Spleen (tissue), 11 donors: ENCODE data around the gene ETV3. TPM values are rescaled to one million over a fixed set of nuclear protein-coding genes. Genes with fewer than 3 reads are reported as not detected.
A peak's percentile ranks its signal among the peaks of the same experiment; 100 is the strongest.

Experiments used
- DNase-seq: peaks from one replicate; pipeline ENCODE4 v3.0.0-alpha.2; 2020
- H3K27ac ChIP-seq, 8 donors: fragments of 200-600 bp; sonication (generic) in 7 of 8; 1 replicate in 4 of 8; 2 replicates in 4 of 8; pipeline versions ENCODE4 v1.5.0 to v1.8.0; 2016 to 2021; ENCODE audit warnings: inconsistent platforms in 4 of 8, mild to moderate bottlenecking in 4 of 8, moderate library complexity in 1 of 8
- H3K27me3 ChIP-seq, 7 donors: fragments of 200-600 bp; sonication (generic) in 6 of 7; replicated peaks in 1 of 7; 1 replicate in 4 of 7; 2 replicates in 3 of 7; pipeline versions ENCODE4 v1.5.0 to v1.8.0; 2016 to 2021; ENCODE audit warnings: inconsistent platforms in 3 of 7, mild to moderate bottlenecking in 1 of 7
- H3K36me3 ChIP-seq, 6 donors: fragments of 200-600 bp; sonication (generic) in 5 of 6; 1 replicate in 4 of 6; 2 replicates in 2 of 6; pipeline versions ENCODE4 v1.5.0 to v1.8.0; 2016 to 2021; ENCODE audit warnings: inconsistent platforms in 2 of 6
- H3K4me1 ChIP-seq, 6 donors: fragments of 200-600 bp; sonication (generic) in 5 of 6; 1 replicate in 3 of 6; 2 replicates in 3 of 6; pipeline versions ENCODE4 v1.5.0 to v1.8.0; 2016 to 2021; ENCODE audit warnings: inconsistent platforms in 3 of 6
- H3K4me3 ChIP-seq, 8 donors: fragments of 200-600 bp; sonication (generic) in 7 of 8; 1 replicate in 4 of 8; 2 replicates in 4 of 8; pipeline versions ENCODE4 v1.5.0 to v1.8.0; 2016 to 2021; ENCODE audit warnings: inconsistent platforms in 4 of 8, mild to moderate bottlenecking in 4 of 8, moderate library complexity in 2 of 8
- H3K9me3 ChIP-seq, 8 donors: fragments of 200-600 bp; sonication (generic) in 7 of 8; 1 replicate in 4 of 8; 2 replicates in 4 of 8; pipeline versions ENCODE4 v1.5.0 to v1.8.0; 2016 to 2021; ENCODE audit warnings: inconsistent platforms in 4 of 8
- CTCF ChIP-seq, 11 experiments: fragments of 200-600 bp in 7 of 11; fragments of 450-650 bp in 4 of 11; sonication (generic) in 4 of 11; IDR thresholded peaks in 8 of 11; conservative IDR thresholded peaks in 3 of 11; 1 replicate in 7 of 11; 2 replicates in 4 of 11; pipeline versions ENCODE4 v1.4.0 to v1.8.0; 2016 to 2021; ENCODE audit warnings: antibody characterized with exemption in 11 of 11, inconsistent platforms in 4 of 11, mild to moderate bottlenecking in 1 of 11
- POLR2A ChIP-seq, 3 donors: fragments of 450-650 bp; IDR thresholded peaks; one replicate each; pipeline ENCODE4 v1.5.1; 2017; ENCODE audit warnings: antibody characterized with exemption in 3 of 3, mild to moderate bottlenecking in 1 of 3
- POLR2AphosphoS5 ChIP-seq, 3 donors: sonication (generic); formaldehyde crosslinking; IDR thresholded peaks; one replicate each; pipeline ENCODE4 v1.5.1; 2017; ENCODE audit warnings: antibody characterized with exemption in 3 of 3
- WGBS, 5 donors: extraction: QIAGEN DNeasy Blood & Tissue Kit in 3 of 5; methylation state at CpG; one replicate each; pipeline versions ENCODE4 v1.1.5 to v1.1.7; 2013 to 2018; 5-methylcytosine and 5-hydroxymethylcytosine counted together
- intact Hi-C: fragments of 100-400 bp; cut with DNase I; formaldehyde crosslinking; loops from one replicate; pipeline ENCODE4 v1.15.0; 2023; ENCODE audit warnings: low total_unique reads
- polyA plus RNA-seq, 3 donors: library from polyadenylated mRNA; stranded (reverse); fragments of 200-250 nt; gene quantifications; one replicate each; pipeline ENCODE4 v1.2.1, GENCODE V29; 2013
- total RNA-seq, 7 donors: library from RNA; depleted of rRNA in 3 of 7; stranded (reverse); fragments of >200 nt in 3 of 7; fragmentation: NEBNext Ultra II Directional in 4 of 7; extraction: Animal tissue kit (Norgen Biotek cat#: 25700) in 4 of 7; gene quantifications; one replicate each; pipeline versions ENCODE4 v1.1.0 to v1.2.1, GENCODE V29; 2016 to 2021
- donor health status: healthy with polysubstance abuse.
- donor health status: DM: no; HTN: no; CAD: no; lungs with moderate emphysema.
- donor health status: DM: no; HTN: no; CAD: no.
- donor health status: Bipolar disorder and iron deficiency.
- donor health status: healthy.
- donor health status: DM: no; HTN: no; CAD: no.
- donor health status: DM: yes; HTN: yes; CAD: no.

The ETV3 gene
- total and polyA plus RNA-seq, 10 donors, result 4.2 to 35.9 (median 20.8) TPM

DNA sequence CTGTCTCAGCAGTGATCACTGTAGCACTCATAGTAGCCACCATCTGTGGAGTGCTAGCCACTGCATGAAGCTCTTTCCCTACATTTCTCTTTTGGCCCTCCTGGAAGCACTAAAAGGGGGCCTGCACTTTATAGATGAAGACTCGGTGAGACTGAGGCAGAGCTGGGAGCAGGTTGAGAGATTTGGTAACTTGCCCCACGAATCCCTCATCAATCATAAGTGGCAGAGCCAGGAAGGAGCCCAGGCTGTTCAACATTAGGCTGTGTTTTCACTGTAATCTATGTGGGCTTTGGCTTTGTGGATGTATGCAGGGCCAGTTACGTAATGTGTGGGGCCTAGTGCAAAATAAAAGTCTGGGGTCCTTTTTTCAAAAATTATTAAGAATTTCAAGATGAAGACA lies 13.3 kb upstream of the ETV3 start:
- H3K27me3 ChIP-seq, result peaks cover 0 to 17% (median 0%) of the 10 kb centered on the region in 7 donors
- no peak overlapping the region for H3K27ac ChIP-seq
- intact Hi-C loops, result no loop called here
- DNase-seq, result no peak
- H3K9me3 ChIP-seq, result no peaks in the 10 kb centered on the region
- no peak for TF ChIP-seq CTCF (IDR thresholded peaks at IDR 0.05 in 8 of 11, conservative IDR thresholded peaks at IDR 0.05 in 3 of 11)
- no peak for TF ChIP-seq POLR2A (IDR thresholded peaks at IDR 0.05)
- TF ChIP-seq POLR2AphosphoS5 (IDR thresholded peaks at IDR 0.05), result no peak
- no peak overlapping the region for H3K4me3 ChIP-seq
- peaks cover 27 to 49% (median 44%) of the 10 kb centered on the region in 6 donors for H3K4me1 ChIP-seq
- H3K36me3 ChIP-seq, result no peaks in the 10 kb centered on the region
- WGBS, 5 donors, result 66 to 72% (median 69%) methylated on average over 3 of the region's 3 CpGs

DNA sequence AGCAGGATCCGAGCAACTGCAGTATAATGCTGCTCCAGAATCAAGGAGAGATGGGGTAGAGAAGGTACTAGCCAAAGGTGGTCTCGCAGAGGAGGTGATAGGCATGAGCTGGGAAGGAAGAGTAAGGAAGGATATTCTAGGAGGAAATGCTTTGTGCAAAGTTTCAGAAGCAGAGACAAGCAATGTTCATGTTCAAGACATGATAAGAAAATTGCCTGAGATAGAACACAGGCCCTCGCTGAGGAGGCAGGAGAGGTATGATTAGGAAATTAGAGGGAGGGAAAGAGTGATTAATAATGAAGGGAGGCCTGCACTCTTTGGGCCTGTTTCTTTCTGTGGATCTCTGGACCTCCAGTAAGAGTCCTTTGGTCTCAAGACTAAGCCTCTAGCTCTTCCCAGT lies 12.9 kb upstream of the ETV3 start:
- 87 to 98% (median 95%) methylated on average over 3 of the region's 3 CpGs for WGBS, 5 donors
- Histone ChIP-seq H3K27me3 (peaks cover 0 to 13% (median 0%) of the 10 kb centered on the region in 7 donors), H3K9me3 (no peaks in the 10 kb centered on the region), H3K4me1 (peaks cover 23 to 45% (median 39%) of the 10 kb centered on the region in 6 donors), H3K27ac (no peak overlapping the region), H3K36me3 (no peaks in the 10 kb centered on the region), H3K4me3 (no peak overlapping the region)
- TF ChIP-seq POLR2A (IDR thresholded peaks at IDR 0.05) (no peak), CTCF (IDR thresholded peaks at IDR 0.05 in 8 of 11, conservative IDR thresholded peaks at IDR 0.05 in 3 of 11) (no peak), POLR2AphosphoS5 (IDR thresholded peaks at IDR 0.05) (no peak)
- no peak for DNase-seq
- intact Hi-C loops, result no loop called here

GRCh38 chr1:157150631-157151030 lies 12.4 kb upstream of the ETV3 start:
- no peaks in the 10 kb centered on the region for H3K36me3 ChIP-seq
- H3K4me3 ChIP-seq, result no peak overlapping the region
- no peak for DNase-seq
- intact Hi-C loops, result no loop called here
- 87 to 95% (median 89%) methylated on average over 6 of the region's 6 CpGs for WGBS, 5 donors
- peaks cover 0 to 9% (median 0%) of the 10 kb centered on the region in 7 donors for H3K27me3 ChIP-seq
- peaks cover 18 to 40% (median 35%) of the 10 kb centered on the region in 6 donors for H3K4me1 ChIP-seq
- no peaks in the 10 kb centered on the region for H3K9me3 ChIP-seq
- TF ChIP-seq POLR2AphosphoS5 (IDR thresholded peaks at IDR 0.05), result no peak
- no peak for TF ChIP-seq CTCF (IDR thresholded peaks at IDR 0.05 in 8 of 11, conservative IDR thresholded peaks at IDR 0.05 in 3 of 11)
- TF ChIP-seq POLR2A (IDR thresholded peaks at IDR 0.05), result no peak
- H3K27ac ChIP-seq, result no peak overlapping the region

DNA sequence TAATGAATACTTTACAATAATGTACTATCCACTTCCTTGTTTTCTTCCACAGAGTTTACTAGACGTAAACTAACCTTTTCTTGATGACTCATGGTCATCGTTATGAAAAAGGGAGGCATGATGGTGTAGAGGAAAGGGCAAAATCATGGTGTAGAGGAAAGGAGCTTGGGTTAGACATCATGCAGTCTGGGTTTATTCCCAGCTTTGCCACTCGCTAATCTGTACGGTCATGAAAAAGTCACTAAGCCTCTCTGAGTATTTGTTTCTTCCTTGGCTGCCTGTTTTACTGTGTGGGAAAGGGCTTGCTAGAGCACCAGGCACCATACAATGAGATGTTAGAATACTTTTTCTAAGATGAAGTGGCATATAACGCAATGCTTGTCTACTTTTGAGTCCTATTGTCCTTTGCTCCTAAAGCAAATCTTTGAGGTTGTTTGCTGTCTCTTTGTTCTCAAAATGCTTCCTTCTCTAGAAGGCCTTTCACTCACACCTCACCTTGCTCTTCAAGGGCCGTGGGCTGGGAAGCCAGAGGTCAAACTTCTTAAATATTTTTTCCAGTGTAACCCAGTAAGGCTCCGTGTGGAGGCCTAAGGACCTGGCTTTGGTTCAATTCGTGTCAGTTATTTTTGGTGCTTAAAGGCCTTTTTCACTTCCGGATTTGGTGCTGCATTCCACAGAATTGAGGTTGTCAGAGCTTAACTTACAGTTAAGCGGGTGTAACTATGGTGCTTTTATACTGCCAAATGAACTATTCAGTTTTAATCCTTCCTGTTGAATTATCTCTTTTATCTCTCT lies 9.9 kb upstream of the ETV3 start:
- 47 to 59% (median 58%) methylated on average over 10 of the region's 10 CpGs for WGBS, 5 donors
- H3K4me1 ChIP-seq, result peaks cover 0 to 17% (median 13%) of the 10 kb centered on the region in 6 donors
- no peaks in the 10 kb centered on the region for H3K27me3 ChIP-seq

More for the DNA sequence above, 9.9 kb upstream of the ETV3 start:
- Histone ChIP-seq H3K9me3 (no peaks in the 10 kb centered on the region), H3K36me3 (no peaks in the 10 kb centered on the region), H3K4me3 (no peak overlapping the region), H3K27ac (peak overlapping the region in 7 of 8 donors; percentile 9 to 55 (median 44))
- no peak for TF ChIP-seq POLR2AphosphoS5 (IDR thresholded peaks at IDR 0.05)
- no peak for TF ChIP-seq CTCF (IDR thresholded peaks at IDR 0.05 in 8 of 11, conservative IDR thresholded peaks at IDR 0.05 in 3 of 11)
- no peak for TF ChIP-seq POLR2A (IDR thresholded peaks at IDR 0.05)
- no peak for DNase-seq
- intact Hi-C loops, result no loop called here
